SH-SY5Y (cell line): ENCODE measurements around the gene IRF4.

ENCODE experiments used
- GATA2 ChIP-seq: IDR thresholded peaks from 2 replicates; pipeline ENCODE4 v1.6.1; 2011; ENCODE audit warnings: mild to moderate bottlenecking, low read depth, low read length
- GATA3 ChIP-seq: IDR thresholded peaks from 2 replicates; pipeline ENCODE4 v1.6.1; 2011; ENCODE audit warnings: low read depth, mild to moderate bottlenecking, low read length, moderate library complexity

DNA sequence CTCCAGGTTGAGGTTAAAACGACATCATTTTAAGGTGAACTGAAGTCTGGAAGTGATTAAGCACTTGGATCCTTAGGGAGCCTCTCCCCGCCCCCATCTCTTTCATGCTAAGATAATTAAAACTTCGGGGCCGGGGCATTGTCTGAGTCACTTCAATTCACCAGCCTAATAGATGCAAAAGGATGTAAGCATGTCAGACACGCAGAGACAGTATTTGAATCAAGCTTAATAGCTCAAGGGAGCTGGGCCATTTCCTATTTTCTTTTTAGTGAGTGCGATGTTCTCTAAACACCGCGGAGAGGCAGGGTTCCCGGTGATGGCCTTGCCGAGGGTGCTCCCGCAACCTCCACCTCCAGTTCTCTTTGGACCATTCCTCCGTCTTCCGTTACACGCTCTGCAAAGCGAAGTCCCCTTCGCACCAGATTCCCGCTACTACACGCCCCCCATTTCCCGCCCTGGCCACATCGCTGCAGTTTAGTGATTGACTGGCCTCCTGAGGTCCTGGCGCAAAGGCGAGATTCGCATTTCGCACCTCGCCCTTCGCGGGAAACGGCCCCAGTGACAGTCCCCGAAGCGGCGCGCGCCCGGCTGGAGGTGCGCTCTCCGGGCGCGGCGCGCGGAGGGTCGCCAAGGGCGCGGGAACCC lies 516 bp upstream of the IRF4 start:
- TF ChIP-seq GATA2 (no peak), GATA3 (no peak)
